ENCODE results near the gene USP3.

DNA sequence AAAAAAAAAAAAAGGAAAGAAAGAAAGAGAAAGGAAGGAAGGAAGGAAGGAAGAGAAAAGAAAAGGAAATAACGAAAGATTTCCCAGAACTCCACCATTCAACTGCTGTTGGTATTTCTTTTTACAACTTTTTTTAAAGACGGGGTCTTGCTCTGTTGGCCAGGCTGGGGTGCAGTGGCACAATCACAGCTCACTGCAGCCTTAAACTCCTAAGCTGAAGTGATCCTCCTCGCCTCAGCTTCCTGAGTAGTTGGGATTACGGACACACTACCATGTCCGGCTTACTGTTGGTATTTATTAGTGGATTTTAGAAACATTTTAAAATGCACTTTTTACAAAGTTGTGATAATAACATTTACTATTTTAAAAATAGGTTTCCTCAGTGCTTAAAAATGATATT is 15.0 kb upstream of the USP3 start:
- no peak for TF ChIP-seq GATA2 (IDR thresholded peaks at IDR 0.05; ENCODE audit: low read depth, low read length)
- TF ChIP-seq GATA3 (IDR thresholded peaks at IDR 0.05; ENCODE audit: low read depth, low read length) = no peak

All from SH-SY5Y (cell line).